Stimulated activated naive CD4-positive, alpha-beta T cell (primary cell): ENCODE data around the gene BAG5.

Experiments used
- DNase-seq, 6 experiments: peaks; one replicate each; lab custom pipeline; 2025; lab: John Stamatoyannopoulos, UW

The BAG5 gene

DNA sequence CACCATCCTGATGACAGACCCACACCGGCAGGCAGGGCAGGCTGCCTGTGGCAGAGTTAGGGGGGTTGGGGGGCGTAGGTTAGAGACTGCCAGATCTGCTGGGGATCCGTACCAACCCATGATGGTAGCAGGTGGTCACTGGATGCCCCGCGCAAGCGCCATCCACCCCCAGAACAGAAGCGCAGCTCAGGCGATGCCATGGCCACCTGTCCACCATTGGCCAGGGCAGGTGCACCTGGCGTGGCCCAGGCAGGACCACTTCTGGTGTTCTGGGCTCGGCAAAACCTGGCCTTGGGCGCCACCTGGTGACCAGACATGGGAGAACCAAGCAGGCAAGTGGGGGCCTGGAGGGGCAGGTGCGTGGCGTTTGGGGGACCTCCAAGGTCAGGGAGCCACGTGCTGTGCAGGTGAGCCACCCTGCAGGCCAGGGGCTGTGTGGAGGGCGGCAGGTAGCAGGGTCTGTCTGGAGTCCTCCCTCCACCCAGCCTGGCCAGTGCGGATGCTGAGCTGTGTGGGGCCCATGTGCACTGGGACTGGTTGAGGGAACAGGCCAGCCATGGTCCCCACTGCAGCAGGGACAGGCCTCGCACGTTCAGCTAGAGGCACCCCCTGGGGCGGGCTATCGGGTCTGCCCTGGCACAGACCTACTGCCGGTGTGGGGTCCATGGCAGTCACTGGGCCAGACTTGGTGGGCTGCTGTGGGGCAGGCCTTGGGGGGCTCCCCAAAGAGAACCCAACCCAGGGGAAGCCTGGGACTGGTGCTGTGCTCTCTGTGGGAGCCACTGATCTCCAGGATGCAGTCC is 15.6 kb downstream of the BAG5 start:
- peak; percentile 44 to 77 (median 74) for DNase-seq

DNA sequence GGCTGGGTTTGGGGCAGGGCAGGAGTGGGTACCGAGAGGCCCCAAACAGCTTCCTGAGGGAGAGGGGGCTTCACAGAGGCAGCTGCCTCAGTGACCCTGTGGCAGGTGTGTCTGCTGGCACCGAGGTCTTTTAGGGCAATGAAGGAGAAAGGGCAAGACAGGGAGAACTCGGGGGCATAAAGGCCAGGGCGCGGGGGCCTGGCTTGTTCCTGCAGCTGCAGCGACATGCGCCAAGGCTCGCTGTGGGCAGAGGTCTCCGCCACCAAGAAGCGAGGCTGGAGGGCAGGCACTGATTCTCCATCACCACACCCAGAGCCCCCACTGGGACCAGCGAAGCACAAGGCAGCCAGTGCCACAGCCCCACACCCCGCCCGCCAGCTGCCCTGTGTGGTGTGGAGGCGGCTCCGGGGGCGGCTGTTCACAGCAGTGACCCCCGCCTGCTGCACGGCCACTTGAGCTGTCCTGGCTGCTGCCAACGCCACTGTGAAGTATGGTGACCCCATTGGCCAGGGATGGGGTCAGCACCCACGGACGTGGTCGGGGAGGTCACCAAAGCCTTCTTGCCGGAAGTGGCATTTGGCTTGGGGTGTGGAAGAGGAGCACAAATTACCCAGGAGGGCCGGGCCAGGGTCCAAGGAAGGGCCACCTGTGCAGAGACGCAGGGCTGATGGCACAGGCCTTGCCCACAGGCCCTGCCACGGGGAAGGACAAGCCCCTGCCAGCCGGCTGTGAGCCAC is 16.4 kb downstream of the BAG5 start:
- DNase-seq: no peak

DNA sequence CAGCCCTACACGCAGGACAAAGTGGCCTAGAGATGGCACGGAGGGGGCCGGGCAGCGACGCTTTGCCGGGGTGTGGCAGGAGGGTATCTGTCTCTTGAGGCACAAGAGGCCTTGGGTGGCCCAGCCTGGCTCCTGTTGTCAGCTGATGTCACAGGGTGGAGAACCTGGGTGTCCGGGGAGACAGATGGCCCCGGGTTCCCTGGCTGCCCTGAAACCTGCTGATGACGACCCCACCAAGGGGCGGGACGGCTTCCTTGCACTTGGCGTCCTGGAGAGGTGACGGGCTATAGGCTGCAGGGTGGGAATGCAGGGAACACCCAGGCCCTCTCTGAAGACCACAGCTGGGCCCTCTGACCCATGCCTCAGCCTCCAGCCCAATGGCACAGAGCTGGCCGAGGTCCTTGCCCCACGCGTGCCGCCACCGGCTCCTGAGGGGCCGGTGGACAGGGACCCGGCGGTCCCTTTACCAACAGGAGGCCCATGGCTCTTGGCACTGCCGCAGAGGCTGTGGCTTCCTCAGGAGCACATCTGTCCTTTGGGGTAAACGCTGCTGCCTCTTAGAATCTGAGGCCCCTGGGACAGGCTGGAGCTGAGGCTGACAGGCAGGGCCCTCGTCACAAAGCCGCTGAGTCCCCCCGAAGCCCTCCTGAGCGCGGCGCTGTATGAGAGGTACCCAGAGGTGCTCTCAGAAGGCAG is 17.1 kb downstream of the BAG5 start:
- DNase-seq: no peak

DNA sequence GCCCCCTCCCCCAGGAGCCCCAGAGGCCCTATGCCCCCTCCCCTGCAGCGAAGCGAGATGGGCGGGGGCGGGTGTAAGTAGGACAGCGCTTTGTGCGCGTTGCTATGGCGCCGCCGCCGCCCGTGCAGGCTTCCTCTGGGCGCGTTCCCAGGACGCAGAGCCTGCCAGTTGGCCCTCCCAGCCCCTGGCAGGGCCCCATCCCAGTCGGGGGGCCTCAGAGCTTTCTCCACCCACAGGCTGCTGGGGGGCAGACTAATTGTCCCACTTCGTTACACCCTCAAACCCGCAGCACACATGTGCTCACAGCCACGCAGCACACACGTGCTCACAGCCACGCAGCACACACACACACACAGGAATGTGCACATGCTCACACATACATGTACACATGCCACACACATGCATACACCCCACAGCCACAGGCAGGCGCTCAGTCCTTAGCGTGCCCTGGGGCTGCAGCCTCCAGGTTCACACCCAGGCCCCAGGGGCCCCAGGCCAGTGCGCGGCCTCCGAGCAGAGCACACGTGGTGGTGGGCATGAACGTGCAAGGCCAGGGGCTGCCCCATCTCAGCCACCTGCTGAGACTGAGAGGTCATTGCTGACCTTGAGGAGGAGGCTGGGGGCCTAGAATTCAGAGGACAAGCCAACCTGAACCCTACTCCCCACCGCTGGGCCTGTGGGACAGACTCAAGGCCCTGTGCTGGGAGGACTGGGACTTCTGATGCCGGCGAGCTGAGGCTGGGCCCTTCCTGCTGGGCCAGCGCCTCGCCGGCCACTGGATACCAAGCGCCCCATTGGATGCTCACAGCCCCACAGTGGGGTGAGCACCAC is 17.9 kb downstream of the BAG5 start:
- no peak for DNase-seq

DNA sequence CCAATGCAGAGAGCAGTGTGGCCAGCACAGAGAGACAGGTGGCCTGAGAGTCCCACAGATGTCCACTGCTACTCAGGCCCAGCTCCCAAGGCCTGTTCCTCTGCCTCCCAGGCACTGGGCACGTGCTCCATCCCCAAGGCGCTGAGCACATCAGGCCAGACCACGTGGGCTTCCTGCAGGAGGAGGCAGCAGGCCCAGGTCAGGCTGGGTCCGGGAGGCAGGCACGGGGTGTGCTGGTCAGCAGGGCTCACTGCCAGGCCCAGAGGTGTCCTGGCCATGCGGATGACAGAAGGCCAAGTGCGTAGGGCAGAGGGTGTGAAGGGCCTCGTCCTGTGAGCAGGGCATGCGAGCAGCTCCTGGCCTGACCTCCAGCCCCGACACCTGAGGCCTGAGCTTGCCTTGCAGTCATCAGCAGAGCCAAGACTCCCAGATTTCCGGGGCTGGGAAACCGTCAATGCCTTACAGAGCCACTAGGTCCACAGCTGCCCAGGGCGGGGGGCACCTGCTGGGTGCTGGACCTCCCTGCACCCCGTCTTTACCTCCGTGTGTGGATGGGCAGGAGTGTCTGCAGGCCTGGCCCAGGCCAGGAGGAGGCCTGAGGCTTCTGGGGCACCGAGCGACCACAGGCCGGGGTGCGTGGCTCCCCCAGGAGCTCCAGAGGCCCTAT is 18.6 kb downstream of the BAG5 start:
- DNase-seq: no peak

DNA sequence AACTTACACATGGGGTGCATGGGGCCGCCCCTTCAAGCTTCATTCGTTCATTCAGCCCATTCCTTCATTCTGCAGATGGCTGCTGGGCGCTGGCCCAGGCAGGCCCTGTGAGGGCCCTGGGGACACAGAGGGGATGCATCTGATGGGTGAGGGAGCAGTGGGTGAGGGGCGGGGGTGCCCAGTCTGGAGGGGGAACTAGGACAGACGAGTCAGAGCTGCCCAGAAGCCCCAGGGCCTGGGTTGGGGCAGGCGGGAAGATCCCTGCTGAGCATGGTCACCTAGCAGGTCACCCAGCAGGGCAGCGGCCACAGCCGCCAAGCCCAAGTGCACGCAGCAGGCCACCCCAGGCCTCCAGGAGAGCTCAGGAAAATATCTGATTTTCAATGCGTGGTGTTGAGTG is 19.3 kb downstream of the BAG5 start:
- DNase-seq: no peak

DNA sequence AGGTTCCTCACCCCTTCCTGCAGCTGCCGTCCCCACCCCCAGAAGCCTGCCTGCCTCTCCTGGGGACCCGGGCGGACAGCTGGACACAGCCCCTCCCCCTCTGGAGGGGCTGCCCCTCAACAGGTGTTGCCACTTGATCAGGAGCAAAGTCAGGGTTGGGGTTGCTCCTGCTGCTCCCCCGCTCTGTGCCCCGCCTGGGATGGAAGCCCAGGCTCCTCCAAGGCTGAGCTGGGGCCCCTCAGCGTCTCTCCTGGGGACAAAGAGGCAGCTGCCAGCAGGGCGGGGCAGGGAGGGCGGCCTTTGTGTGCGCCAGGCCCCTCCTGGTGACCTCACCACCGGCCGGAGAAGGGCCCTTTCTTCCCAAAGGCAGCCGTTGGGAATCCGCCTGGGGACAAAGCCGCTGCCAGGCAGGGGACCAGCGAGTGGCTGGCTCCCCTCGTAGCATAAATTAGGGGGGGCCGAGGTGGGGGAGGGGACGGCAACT is 19.8 kb downstream of the BAG5 start:
- DNase-seq: no peak

DNA sequence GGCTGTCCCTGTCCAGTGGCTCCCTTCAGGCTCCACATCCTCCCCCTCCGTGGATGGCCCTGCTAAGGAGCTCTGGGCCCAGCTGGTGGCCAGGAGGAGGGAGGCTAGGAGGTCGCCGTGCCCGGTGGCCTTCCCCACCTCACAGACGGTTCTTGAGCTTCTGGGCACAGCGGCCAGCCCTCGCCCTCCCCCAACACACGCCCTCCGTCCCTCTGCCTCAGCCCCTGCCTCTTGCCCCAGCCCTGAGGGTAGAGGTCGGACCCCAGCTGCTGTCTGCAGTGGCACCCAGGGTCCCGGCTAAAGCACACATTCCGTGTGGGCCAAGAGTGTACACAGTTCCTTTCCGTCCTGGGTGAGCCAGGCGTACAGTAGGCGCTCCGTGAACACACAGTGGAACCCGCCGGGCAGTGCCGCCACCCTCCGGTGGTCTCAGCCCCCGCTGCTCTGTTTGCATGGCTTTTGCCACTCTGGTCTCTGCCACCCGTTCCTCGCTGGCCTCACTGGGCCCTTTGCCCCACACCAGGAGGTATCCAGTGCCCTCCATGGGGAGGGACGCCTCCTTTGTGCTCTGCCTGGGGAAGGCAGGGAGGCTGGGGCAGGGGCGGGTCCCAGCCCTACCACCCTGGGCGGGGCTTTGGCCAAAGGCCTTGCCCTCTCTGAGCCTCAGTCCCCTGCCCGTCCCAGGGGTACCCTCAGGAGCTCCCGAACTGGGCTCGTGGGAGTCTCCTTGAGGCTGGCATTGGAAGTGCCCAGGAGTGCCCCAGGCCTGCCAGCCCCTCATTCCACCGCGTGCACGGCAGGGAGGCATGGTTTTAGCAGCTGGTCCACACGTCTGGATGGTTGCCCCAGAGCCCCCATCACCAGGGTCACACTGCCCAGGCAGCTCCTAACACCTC is 20.5 kb downstream of the BAG5 start:
- no peak for DNase-seq

DNA sequence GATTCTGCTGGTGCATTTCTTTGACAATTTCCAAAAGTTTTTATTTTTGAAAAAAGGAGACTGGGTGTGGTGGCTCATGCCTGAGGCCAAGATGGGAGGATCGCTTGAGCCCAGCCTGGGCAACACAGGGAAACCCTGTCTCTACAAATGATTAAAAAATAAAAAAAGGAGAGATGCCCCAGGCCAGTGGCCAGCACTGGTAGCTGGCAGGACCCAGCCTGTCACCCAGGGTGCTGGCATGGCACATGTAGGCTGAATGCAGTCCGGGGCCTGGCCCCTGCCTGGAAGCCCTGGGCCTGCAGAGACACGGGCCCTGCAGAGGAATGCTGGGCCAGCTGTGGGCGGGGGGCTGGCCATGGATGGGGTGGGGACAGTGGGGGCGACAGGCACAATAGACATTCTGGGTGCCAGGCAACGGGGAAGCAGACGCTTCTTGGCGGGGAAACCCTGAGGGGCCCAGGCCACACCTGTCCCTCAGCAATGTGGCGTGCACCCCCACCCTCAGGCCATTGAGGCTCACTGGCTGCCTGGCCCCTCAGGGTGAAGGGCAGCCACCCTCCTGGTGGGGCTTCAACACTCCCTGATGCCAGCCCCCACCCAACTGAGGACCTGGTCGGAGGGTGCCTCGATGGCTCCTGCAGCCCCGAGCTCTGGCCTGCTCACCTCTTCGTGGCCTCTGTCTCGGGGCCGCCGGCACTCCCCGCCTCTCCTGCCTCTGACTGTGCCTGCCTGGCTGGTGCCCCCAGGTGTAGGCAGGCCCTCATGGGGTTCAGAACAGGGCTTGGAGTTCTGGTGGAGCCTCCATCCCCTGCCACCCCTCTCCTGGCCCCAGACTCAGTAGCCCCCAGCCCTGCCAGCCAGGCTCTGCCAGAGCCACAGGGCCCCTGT is 21.4 kb downstream of the BAG5 start:
- DNase-seq: no peak

DNA sequence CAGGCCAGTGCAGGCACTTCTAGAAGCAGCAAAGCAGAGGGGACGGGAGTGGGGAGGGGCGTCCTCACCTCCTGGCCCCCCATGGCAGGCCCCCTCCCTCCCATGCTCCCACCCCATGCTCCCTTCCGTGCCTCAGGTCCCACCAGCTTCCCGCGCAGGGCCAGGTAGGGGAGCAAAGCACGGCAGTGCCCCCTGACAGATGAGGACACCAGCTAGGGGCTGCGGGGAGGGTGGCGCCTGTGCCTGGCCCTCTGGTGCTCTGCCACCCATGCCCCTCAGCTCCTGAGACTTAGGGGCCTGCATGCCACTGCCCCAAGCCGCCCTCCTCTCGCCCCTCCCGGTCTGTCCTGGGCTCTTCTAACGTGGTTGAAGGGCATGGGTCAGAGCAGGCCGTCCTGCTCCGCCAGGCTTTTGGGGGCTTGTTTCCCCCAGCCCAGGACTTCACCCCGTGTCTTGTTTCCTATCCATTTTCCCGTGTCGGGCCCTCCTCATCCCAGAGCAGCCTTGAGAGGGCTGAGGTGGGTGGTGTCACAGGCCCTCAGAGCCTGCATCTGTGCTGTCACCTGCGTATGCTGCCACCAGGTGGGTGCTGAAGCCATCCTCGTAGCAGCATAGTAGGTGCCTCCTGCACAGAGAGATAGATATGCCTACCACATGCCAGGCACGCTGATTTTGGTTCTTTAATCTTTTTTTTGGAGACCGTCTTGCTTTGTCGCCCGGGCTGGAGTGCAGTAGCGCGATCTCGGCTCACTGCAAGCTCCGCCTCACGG is 23.2 kb downstream of the BAG5 start:
- DNase-seq: no peak

DNA sequence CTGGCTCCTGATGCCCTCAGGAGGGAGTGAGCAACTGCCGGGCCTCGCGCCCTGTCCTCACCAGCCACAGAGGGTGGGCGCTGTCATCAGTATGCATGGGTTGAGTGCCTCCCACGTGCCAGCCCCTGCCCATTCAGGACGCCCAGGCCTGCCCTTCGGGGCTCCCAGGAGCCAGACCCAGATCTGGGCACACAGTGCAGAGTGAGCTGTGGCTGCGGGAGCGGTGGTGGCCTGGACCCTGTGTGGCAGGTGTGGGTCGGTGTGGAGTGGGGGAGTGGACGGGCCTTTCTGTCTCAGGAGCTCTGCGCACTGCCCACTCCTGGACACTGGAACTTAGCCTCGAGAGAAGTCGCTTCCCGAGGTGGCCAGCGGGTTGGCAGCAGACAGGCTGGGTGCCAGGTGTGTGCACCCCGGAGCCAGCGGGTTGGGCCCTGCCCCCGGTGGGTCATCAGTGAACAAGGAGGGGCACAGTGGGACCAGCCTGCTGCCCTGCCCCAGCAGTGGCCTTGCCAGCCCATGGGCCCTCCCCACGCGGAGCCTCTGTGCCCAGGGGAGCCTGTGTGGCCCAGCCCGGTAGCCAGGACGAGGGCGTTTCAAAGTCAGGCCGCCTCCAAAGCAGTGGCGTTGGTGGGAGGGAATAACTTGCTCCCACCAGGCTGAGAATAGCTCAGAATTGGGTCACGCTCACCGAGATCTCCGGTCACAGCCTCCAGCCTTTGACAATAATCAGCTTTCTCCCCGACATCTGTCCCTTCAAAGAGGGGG is 24.0 kb downstream of the BAG5 start:
- DNase-seq: no peak

DNA sequence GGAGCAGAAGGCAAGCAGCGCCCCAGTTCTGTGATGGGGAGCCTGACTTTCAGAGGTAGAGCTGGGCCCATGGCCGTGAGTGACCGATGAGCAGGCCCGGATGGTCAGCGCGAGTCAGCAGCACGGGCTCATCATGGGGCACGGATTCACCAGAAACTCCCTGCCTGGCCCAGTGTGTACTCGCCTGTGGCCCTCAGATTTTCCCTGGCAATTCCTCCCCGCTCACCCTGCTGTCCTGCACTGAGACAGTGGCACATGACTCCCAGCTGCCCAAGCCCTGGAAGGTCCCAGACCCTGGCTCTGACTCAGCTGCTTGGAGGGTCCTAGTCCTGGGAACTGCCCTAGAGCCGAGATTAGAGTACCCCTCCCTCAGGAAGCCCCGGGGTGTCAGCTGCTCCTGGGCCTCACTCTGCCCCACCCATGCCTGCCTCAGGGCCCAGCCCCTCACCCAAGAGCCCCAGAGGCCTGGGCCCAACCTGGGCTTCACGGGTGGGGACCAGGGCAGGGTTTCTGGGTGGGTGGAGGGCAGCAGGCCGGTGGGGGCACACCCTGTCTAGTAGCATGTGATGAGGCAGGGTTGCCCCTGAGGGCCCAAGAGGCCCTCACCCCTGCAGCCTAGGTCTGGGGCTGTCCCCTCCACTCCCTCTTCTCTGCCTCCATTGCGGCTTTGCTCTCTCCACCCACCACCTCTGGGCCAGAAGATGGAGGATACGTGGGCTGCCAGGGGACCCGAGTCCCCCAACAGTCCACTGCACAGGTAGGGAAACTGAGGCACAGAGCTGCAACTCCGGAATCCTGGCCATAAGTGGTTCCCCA is 25.1 kb downstream of the BAG5 start:
- DNase-seq: no peak

DNA sequence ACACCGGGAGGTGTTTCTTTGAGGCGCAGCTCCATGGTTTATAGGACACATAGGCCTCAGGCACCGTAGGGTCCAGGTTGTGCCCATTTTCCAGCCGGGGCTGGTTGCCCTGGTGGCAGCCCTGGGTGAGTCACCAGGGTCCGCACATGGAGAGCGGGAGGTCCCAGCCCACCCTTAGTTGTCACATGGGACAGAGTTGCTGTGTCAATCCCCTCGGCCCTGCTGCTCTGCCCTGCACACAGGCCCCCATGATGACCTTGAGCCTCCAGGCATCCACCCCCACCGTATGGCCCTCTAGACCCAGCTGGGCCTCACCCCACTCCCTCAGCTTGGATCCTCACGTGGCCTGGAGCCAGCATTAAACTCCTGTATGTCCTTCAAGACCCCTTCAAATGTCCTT is 25.8 kb downstream of the BAG5 start:
- no peak for DNase-seq

DNA sequence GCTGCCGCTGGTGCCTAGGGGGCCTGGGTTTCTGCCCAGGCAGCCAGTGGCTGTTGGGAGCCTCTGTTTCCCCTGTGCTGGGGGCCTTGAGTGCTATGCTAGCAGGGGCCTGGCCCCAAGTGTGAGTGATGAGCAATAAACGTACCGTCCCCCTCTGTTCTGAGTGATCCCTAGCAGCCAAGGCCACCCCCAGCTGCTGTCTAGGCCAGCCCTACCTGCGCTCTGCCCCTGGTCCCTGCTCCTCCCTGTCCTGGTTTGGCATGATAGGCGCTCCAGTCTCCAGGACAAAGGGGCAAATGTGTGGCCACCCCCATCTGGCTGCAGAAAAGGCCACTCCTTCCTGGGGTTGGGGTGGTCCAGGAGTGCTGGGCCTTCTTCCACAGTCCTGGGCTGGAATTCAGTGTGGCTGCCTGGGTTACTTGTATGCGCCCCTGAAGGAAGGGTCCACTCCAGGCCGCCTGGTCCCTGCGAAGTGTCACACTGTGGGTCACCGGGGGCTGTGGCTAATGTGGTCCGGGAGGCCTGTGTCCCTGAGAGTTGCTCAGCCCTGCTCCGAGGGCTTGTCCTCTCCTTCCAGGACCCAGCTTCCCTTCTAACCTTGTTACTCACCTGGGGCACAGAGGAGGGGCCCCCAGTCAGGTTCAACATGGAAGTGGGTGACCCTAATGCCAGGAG is 26.4 kb downstream of the BAG5 start:
- no peak for DNase-seq

DNA sequence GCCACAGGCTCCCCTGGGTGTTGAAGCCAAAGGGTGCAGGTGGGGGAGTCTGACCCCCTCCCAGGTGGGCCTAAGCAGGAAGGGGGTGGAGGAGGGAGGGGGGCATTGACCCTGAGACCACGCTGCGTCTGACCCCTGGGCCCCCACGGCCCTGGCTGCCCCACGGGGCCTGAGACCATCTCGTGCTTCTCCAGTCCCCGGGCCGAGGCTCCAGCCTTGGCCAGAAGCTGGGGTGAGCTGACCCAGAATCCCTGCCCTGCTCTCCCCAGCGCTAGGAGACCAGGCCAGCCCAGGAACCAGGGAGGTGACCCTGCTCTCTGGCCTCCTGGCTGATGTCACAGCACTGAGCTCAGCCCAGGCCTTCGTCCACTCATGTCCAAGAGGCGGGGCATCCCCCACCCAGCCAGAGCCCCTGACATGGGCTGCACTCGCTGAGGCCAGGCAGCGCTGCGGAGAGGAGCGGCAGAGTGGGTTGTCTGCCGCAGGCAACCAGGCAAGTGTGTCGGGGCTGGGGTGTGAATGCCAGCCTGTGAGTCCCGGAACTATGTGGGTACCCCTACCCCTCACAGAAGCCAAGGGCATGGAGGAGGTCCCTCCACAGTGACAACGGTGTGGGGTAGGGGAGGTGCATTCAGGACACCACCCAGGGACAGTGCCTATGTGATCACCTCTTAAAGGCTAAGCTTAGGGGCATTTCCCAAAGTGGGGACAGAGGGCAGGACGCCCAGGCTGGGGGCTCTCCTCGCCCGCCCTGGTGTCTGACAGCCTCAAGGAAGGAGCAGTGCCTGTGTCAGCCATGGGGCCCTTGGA is 27.2 kb downstream of the BAG5 start:
- no peak for DNase-seq
